Measurements from ENCODE around the gene CEBPE.

DNA sequence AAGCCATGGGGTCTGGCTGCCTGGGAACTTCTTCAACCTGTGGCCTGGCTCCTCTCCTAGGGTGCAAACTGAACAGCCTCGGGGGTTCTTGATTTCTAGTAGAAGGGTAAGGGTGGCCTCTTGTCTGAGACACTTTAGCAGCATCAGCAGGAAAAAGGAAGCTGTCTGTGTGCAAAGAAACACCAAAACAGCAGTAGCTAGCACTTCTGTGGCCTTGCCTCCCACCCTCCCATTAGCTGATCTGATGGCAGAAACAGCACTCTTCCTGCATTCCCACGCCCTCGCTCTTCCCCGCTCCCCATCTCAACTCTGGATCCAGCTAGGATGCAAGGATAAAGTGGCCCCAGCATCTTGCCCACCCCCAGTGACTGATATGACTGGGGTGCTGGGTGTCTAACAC lies 43.7 kb upstream of the CEBPE start:
- TF ChIP-seq POLR2A (IDR thresholded peaks at IDR 0.05), result no peak
- TF ChIP-seq, protein P1, sequence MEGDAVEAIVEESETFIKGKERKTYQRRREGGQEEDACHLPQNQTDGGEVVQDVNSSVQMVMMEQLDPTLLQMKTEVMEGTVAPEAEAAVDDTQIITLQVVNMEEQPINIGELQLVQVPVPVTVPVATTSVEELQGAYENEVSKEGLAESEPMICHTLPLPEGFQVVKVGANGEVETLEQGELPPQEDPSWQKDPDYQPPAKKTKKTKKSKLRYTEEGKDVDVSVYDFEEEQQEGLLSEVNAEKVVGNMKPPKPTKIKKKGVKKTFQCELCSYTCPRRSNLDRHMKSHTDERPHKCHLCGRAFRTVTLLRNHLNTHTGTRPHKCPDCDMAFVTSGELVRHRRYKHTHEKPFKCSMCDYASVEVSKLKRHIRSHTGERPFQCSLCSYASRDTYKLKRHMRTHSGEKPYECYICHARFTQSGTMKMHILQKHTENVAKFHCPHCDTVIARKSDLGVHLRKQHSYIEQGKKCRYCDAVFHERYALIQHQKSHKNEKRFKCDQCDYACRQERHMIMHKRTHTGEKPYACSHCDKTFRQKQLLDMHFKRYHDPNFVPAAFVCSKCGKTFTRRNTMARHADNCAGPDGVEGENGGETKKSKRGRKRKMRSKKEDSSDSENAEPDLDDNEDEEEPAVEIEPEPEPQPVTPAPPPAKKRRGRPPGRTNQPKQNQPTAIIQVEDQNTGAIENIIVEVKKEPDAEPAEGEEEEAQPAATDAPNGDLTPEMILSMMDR (IDR thresholded peaks at IDR 0.05), result no peak

Measured in body of pancreas (tissue), 4 donors.